ENCODE results near the gene FBXW11.
A peak's percentile ranks its signal among the peaks of the same experiment; 100 is the strongest.

GRCh38 chr5:171957591-171958251 lies 48.7 kb downstream of the FBXW11 start:
- TF ChIP-seq CTCF (IDR thresholded peaks at IDR 0.05; ENCODE audit: low read depth, low read length): no peak
- peak; percentile 76; the same call in 1 of the 2 replicates for TF ChIP-seq EZH2phosphoT487 (IDR thresholded peaks at IDR 0.05; ENCODE audit: low read depth)

Data from OCI-LY3 (cell line).